Liver (tissue), 9 donors: ENCODE data around the gene PDE4D. TPM values are rescaled to one million over a fixed set of nuclear protein-coding genes. Genes with fewer than 3 reads are reported as not detected.

ENCODE experiments used
- DNase-seq: peaks from one replicate; pipeline ENCODE4 v3.0.0-alpha.2; 2017; ENCODE audit warnings: low spot score
- H3K27ac ChIP-seq, 2 donors: one replicate each; pipeline ENCODE4 v1.7.0; 2013; ENCODE audit warnings: inconsistent platforms in 2 of 2, low read length in 2 of 2, control low read depth in 1 of 2, low read depth in 1 of 2, mild to moderate bottlenecking in 1 of 2
- H3K27me3 ChIP-seq, 4 donors: one replicate each; pipeline versions ENCODE4 v1.6.1 to v1.7.0; 2013; ENCODE audit warnings: low read length in 3 of 4, inconsistent platforms in 1 of 4, mild to moderate bottlenecking in 1 of 4, moderate library complexity in 1 of 4; ENCODE audit not compliant: control insufficient read depth in 4 of 4, insufficient read depth in 4 of 4
- H3K36me3 ChIP-seq, 4 donors: one replicate each; pipeline versions ENCODE4 v1.6.1 to v1.7.0; 2013; ENCODE audit warnings: low read length in 3 of 4, mild to moderate bottlenecking in 3 of 4, low read depth in 1 of 4, moderate library complexity in 1 of 4; ENCODE audit not compliant: control insufficient read depth in 4 of 4, insufficient read depth in 3 of 4
- H3K4me1 ChIP-seq, 4 donors: one replicate each; pipeline versions ENCODE4 v1.6.1 to v1.7.0; 2013; ENCODE audit warnings: low read length in 3 of 4, mild to moderate bottlenecking in 3 of 4, moderate library complexity in 1 of 4; ENCODE audit not compliant: control insufficient read depth in 4 of 4, insufficient read depth in 4 of 4
- H3K4me3 ChIP-seq, 3 donors: one replicate each; pipeline versions ENCODE4 v1.6.1 to v1.7.0; 2013; ENCODE audit warnings: low read length in 3 of 3, control low read depth in 1 of 3, low read depth in 1 of 3, mild to moderate bottlenecking in 1 of 3
- H3K9ac ChIP-seq, 2 donors: one replicate each; pipeline ENCODE4 v1.7.0; 2013; ENCODE audit warnings: low read length in 2 of 2, mild to moderate bottlenecking in 2 of 2, moderate library complexity in 2 of 2, control low read depth in 1 of 2, low read depth in 1 of 2
- H3K9me3 ChIP-seq, 4 donors: one replicate each; pipeline versions ENCODE4 v1.6.1 to v1.7.0; 2013; ENCODE audit warnings: low read length in 3 of 4; ENCODE audit not compliant: control insufficient read depth in 4 of 4
- ATF3 ChIP-seq: IDR thresholded peaks from 2 replicates; pipeline ENCODE4 v1.6.1; 2016; ENCODE audit warnings: antibody characterized with exemption
- EGR1 ChIP-seq, 2 donors: IDR thresholded peaks; 2 replicates each; pipeline ENCODE4 v1.6.1; 2016 to 2018; ENCODE audit warnings: antibody characterized with exemption in 2 of 2, low read depth in 2 of 2
- FOXA1 ChIP-seq: IDR thresholded peaks from 2 replicates; pipeline ENCODE4 v1.6.1; 2016; ENCODE audit warnings: antibody characterized with exemption
- FOXA2 ChIP-seq: IDR thresholded peaks from 2 replicates; pipeline ENCODE4 v1.6.1; 2016; ENCODE audit warnings: antibody characterized with exemption
- HNF4G ChIP-seq: IDR thresholded peaks from 2 replicates; pipeline ENCODE4 v1.6.1; 2016; ENCODE audit warnings: antibody characterized with exemption
- JUND ChIP-seq, 2 donors: IDR thresholded peaks; 2 replicates each; pipeline ENCODE4 v1.6.1; 2016; ENCODE audit warnings: antibody characterized with exemption in 2 of 2
- NR2F2 ChIP-seq: IDR thresholded peaks from 2 replicates; pipeline ENCODE4 v1.6.1; 2016; ENCODE audit warnings: antibody characterized with exemption
- RAD21 ChIP-seq, 2 donors: IDR thresholded peaks; 2 replicates each; pipeline ENCODE4 v1.6.1; 2016; ENCODE audit warnings: antibody characterized with exemption in 2 of 2, mild to moderate bottlenecking in 2 of 2
- REST ChIP-seq: IDR thresholded peaks from 2 replicates; pipeline ENCODE4 v1.6.1; 2016; ENCODE audit warnings: antibody characterized with exemption, mild to moderate bottlenecking
- SP1 ChIP-seq: IDR thresholded peaks from 2 replicates; pipeline ENCODE4 v1.6.1; 2018; ENCODE audit warnings: antibody characterized with exemption, mild to moderate bottlenecking
- TAF1 ChIP-seq: conservative IDR thresholded peaks from 2 replicates; pipeline ENCODE4 v1.6.1; 2016; ENCODE audit warnings: antibody characterized with exemption, mild to moderate bottlenecking
- YY1 ChIP-seq: IDR thresholded peaks from 2 replicates; pipeline ENCODE4 v1.6.1; 2016; ENCODE audit warnings: antibody characterized with exemption, mild to moderate bottlenecking
- WGBS: extraction: QIAGEN DNeasy Blood & Tissue Kit; methylation state at CpG from one replicate; pipeline ENCODE4 v1.1.7; 2013; 5-methylcytosine and 5-hydroxymethylcytosine counted together
- polyA plus RNA-seq, 2 donors: library from polyadenylated mRNA; stranded (reverse) in 1 of 2; unstranded in 1 of 2; fragments of 200-250 nt in 1 of 2; fragments of >200 nt in 1 of 2; fragmentation: Nextera tagmentation in 1 of 2; extraction: Ambion mirVana in 1 of 2; gene quantifications; one replicate each; pipeline versions ENCODE4 v1.2.1 to v1.2.3, GENCODE V29; 2013 to 2015
- total RNA-seq, 2 donors: library from RNA; depleted of rRNA; stranded (reverse); fragments of >200 nt; gene quantifications; one replicate each; pipeline ENCODE4 v1.2.3, GENCODE V29; 2014
- TF ChIP-seq, protein P1 (sequence below): IDR thresholded peaks from 2 replicates; pipeline ENCODE4 v1.6.1; 2016; ENCODE audit warnings: antibody characterized with exemption
- TF ChIP-seq, protein P2 (sequence below): fragments of 150-350 bp; IDR thresholded peaks from 2 replicates; pipeline ENCODE4 v1.5.1; 2017; ENCODE audit warnings: improper control_type of control experiment, low read depth, low read length; ENCODE audit not compliant: missing input control
- TF ChIP-seq, protein P3 (sequence below): IDR thresholded peaks from 2 replicates; pipeline ENCODE4 v1.6.1; 2016; ENCODE audit warnings: antibody characterized with exemption
- donor health status: healthy.
- donor health status: healthy.
- donor health status: healthy.
- donor health status: healthy.
- donor health status: healthy.

Gene PDE4D
- total and polyA plus RNA-seq, 4 donors: 0.67 to 11.9 (median 6.5) TPM

DNA sequence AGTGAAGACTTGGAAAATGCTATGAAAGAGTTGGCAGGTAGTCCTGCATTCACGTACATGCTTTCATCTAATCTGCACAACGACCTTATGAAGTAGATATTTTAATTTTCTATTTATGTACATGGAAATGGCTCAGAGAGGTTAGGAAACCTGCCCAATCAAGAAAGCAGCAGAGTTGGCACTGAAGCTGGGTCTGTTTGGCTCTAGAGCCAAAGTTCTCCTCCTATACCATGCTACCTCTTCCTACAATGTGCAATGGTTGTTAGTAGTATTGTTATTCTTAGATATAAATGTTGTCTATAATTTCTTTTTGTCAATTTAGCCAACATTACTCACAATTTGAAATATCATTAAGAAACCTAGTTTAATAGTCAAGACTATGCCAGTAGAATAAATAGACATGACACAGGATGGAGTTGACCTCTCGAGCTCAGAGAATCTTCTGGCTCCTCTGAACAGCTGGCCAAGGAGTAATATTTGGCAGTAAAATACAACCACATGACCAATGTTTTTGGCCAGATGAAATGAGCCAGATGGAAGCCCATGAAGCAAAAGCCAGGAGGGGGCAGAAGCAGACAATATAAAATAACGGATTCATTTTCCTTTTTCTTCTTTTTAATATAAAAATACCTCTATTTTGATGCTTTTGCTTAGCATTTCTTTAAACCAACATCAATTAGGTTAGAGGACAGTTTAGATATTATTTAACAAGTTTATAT is 542.3 kb downstream of the PDE4D start:
- H3K4me3 ChIP-seq: no peak overlapping the region
- TF ChIP-seq, protein P1, sequence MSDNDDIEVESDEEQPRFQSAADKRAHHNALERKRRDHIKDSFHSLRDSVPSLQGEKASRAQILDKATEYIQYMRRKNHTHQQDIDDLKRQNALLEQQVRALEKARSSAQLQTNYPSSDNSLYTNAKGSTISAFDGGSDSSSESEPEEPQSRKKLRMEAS: no peak
- no peak for TF ChIP-seq FOXA2
- TF ChIP-seq RAD21 (IDR thresholded peaks at IDR 0.05): peak; percentile 30 to 35
- no peak for TF ChIP-seq HNF4G
- TF ChIP-seq TAF1: no peak
- TF ChIP-seq JUND (IDR thresholded peaks at IDR 0.05): no peak
- TF ChIP-seq, protein P2, sequence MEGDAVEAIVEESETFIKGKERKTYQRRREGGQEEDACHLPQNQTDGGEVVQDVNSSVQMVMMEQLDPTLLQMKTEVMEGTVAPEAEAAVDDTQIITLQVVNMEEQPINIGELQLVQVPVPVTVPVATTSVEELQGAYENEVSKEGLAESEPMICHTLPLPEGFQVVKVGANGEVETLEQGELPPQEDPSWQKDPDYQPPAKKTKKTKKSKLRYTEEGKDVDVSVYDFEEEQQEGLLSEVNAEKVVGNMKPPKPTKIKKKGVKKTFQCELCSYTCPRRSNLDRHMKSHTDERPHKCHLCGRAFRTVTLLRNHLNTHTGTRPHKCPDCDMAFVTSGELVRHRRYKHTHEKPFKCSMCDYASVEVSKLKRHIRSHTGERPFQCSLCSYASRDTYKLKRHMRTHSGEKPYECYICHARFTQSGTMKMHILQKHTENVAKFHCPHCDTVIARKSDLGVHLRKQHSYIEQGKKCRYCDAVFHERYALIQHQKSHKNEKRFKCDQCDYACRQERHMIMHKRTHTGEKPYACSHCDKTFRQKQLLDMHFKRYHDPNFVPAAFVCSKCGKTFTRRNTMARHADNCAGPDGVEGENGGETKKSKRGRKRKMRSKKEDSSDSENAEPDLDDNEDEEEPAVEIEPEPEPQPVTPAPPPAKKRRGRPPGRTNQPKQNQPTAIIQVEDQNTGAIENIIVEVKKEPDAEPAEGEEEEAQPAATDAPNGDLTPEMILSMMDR: no peak
- TF ChIP-seq FOXA1: no peak
- peak; percentile 76 for TF ChIP-seq NR2F2
- TF ChIP-seq EGR1 (IDR thresholded peaks at IDR 0.05; ENCODE audit: low read depth in 2 of 2): no peak
- no peak for TF ChIP-seq REST
- no peak for TF ChIP-seq ATF3
- TF ChIP-seq, protein P3, sequence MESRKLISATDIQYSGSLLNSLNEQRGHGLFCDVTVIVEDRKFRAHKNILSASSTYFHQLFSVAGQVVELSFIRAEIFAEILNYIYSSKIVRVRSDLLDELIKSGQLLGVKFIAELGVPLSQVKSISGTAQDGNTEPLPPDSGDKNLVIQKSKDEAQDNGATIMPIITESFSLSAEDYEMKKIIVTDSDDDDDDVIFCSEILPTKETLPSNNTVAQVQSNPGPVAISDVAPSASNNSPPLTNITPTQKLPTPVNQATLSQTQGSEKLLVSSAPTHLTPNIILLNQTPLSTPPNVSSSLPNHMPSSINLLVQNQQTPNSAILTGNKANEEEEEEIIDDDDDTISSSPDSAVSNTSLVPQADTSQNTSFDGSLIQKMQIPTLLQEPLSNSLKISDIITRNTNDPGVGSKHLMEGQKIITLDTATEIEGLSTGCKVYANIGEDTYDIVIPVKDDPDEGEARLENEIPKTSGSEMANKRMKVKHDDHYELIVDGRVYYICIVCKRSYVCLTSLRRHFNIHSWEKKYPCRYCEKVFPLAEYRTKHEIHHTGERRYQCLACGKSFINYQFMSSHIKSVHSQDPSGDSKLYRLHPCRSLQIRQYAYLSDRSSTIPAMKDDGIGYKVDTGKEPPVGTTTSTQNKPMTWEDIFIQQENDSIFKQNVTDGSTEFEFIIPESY: no peak
- TF ChIP-seq YY1: no peak
- no peak overlapping the region for H3K9ac ChIP-seq
- no peak for DNase-seq
- no peaks in the 10 kb centered on the region for H3K27me3 ChIP-seq
- H3K36me3 ChIP-seq: no peaks in the 10 kb centered on the region
- H3K4me1 ChIP-seq: peaks cover 0 to 2% (median 0%) of the 10 kb centered on the region in 4 donors
- WGBS: 68% methylated on average over 4 of the region's 4 CpGs
- no peaks in the 10 kb centered on the region for H3K9me3 ChIP-seq
- H3K27ac ChIP-seq: no peak overlapping the region

GRCh38 chr5:59348189-59348588 is 545.3 kb downstream of the PDE4D start:
- Histone ChIP-seq H3K4me1 (peaks cover 0 to 2% (median 0%) of the 10 kb centered on the region in 4 donors), H3K9ac (no peak overlapping the region), H3K27me3 (no peaks in the 10 kb centered on the region), H3K9me3 (no peaks in the 10 kb centered on the region), H3K36me3 (no peaks in the 10 kb centered on the region), H3K27ac (no peak overlapping the region), H3K4me3 (no peak overlapping the region)
- TF ChIP-seq, protein P2: no peak
- TF ChIP-seq, protein P1: no peak
- TF ChIP-seq RAD21 (IDR thresholded peaks at IDR 0.05): peak in 1 of 2 donors; percentile 46
- no peak for TF ChIP-seq SP1
- no peak for DNase-seq
